Cardiac muscle cell (in vitro differentiated cells and primary cell): ENCODE measurements around the gene PSTPIP1. TPM values are rescaled to one million over a fixed set of nuclear protein-coding genes. Genes with fewer than 3 reads are reported as not detected.

Experiments used
- DNase-seq, 2 donors: peaks; one replicate each; pipeline versions ENCODE4 v3.0.0 to v3.0.0-alpha.2; 2010 to 2017; ENCODE audit warnings: low read depth in 1 of 2, low spot score in 1 of 2
- H3K27ac ChIP-seq: fragments of 200-600 bp; sonication (generic); 2 replicates; pipeline ENCODE4 v1.5.1; 2016
- H3K27me3 ChIP-seq: fragments of 200-600 bp; sonication (generic); 2 replicates; pipeline ENCODE4 v1.6.0; 2016; ENCODE audit warnings: control low read depth
- H3K36me3 ChIP-seq: fragments of 200-600 bp; sonication (generic); 2 replicates; pipeline ENCODE4 v1.5.1; 2016; ENCODE audit warnings: control low read depth
- H3K4me1 ChIP-seq: fragments of 200-600 bp; sonication (generic); 2 replicates; pipeline ENCODE4 v1.8.1; 2017; ENCODE audit warnings: low read depth, mild to moderate bottlenecking, mixed run types
- H3K4me3 ChIP-seq: fragments of 200-600 bp; sonication (generic); 2 replicates; pipeline ENCODE4 v1.5.1; 2016; ENCODE audit warnings: mild to moderate bottlenecking
- H3K9me3 ChIP-seq: fragments of 200-600 bp; sonication (generic); 2 replicates; pipeline ENCODE4 v1.5.1; 2017; ENCODE audit warnings: low read depth, mild to moderate bottlenecking, control low read depth
- CTCF ChIP-seq: IDR thresholded peaks from 2 replicates; pipeline ENCODE4 v1.5.1; 2012; ENCODE audit warnings: low read depth, mild to moderate bottlenecking, low read length
- polyA plus RNA-seq: library from polyadenylated mRNA; unstranded; fragments of >200 nt; fragmentation: Nextera tagmentation; extraction: Ambion mirVana; gene quantifications from 2 replicates; pipeline ENCODE4 v1.2.1, GENCODE V29; 2016
- total RNA-seq: library from RNA; depleted of rRNA; stranded (reverse); fragments of >200 nt; gene quantifications from 2 replicates; pipeline ENCODE4 v1.2.3, GENCODE V29; 2016

Gene PSTPIP1
- total and polyA plus RNA-seq, 2 experiments from 2014 or later, result 0.26 to 0.63 TPM

- H3K9me3 ChIP-seq, result no peaks in the 10 kb centered on the region
- no peak overlapping the region for H3K4me3 ChIP-seq
- no peaks in the 10 kb centered on the region for H3K4me1 ChIP-seq
- TF ChIP-seq CTCF, result no peak
- no peaks in the 10 kb centered on the region for H3K27me3 ChIP-seq
- no peak overlapping the region for H3K27ac ChIP-seq
- DNase-seq, result no peak
- H3K36me3 ChIP-seq, result no peaks in the 10 kb centered on the region
Measured at GRCh38 chr15:77033417-77033728, 38.4 kb downstream of the PSTPIP1 start.

DNA sequence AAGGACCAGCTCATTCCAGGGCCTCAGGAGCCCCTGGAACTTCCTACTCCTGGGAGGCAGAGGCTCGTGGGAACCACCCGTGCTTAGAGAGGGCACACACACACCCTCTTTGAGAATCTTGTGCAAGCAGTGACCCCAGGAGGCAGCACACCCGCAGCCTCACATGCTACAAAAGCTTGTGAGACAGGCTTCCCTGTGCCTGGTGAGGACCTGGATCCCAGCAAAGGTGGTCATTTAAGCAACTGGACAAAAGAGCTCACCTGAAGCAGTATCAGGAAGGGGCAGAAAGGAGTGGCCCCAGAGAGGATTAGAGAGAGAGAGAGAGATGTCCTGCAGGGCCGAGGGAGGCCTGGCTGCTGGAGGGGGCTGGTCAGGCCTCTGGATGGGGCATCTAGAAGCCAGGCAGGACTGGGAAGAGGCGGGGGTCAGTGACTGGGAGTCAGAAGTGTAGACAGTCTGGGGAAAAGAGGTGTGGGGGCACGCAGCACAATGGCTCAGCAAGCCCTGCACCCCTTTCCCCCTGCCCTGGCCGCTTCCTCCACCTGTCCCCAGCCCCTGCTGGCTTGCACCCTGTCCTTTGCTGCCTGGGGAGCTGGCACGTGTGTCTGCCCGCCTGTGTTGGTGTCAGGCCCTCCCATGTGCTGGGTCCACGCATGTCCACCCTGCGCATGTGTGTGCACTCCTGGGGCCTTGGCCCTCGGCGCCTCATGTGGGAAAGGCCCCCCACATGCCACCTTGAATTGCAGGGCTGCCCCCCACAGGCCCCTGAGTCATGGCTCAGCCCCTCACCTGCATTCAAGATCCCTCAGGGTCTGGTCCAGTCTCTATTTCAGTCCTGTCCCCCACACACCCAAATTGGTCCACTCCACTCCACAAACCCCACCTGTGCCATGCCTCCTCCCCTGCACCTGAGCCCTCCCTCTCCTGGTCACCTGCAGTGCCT, 39.1 kb downstream of the PSTPIP1 start:
- TF ChIP-seq CTCF, result no peak
- H3K27me3 ChIP-seq, result no peaks in the 10 kb centered on the region
- DNase-seq, result no peak
- H3K27ac ChIP-seq, result no peak overlapping the region
- no peaks in the 10 kb centered on the region for H3K36me3 ChIP-seq
- H3K4me3 ChIP-seq, result no peak overlapping the region
- H3K9me3 ChIP-seq, result no peaks in the 10 kb centered on the region
- no peaks in the 10 kb centered on the region for H3K4me1 ChIP-seq

DNA sequence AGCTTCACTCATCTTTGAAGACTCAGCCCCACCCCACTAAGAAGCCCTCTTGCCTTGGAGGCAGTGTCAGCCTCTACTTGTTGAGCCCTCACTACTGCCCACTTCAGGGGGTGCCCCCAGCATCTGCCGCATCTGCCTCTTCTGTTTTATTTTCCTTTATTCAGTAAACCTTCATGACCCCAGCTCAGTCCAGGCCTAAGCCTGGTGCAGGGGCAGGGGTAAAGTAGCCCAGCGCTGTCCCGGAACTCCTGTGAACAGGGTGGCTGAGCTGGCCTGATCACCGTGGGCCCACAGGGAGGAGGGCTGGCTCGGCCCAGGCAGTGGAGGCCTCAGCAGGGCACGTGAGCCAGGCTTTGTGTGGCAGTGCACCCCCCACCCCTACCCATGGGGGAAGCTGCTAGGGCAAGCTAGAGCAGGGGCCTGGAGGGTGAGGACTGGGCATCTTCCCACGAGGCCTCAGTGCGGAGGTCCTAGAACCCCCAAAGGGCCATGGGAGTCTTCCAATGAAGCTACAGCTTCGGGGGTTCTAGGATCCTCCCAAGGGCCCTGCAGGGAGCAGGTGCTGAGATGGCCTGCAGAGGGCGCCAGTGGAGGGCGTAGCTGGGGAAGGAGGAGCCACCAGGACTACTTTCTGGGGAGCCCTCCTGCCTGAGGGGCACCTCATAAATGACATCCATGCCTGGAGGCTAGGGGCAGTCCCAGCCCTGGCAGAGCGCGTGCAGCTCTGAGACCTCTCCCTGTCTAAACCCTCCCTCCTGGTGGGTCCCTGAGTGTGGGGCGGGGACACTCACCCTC, 40.0 kb downstream of the PSTPIP1 start:
- H3K36me3 ChIP-seq, result no peaks in the 10 kb centered on the region
- peak; percentile 73 for TF ChIP-seq CTCF
- no peak overlapping the region for H3K4me3 ChIP-seq
- no peaks in the 10 kb centered on the region for H3K9me3 ChIP-seq
- H3K27me3 ChIP-seq, result no peaks in the 10 kb centered on the region
- no peak overlapping the region for H3K27ac ChIP-seq
- H3K4me1 ChIP-seq, result no peaks in the 10 kb centered on the region
- no peak for DNase-seq

- no peaks in the 10 kb centered on the region for H3K4me1 ChIP-seq
- no peaks in the 10 kb centered on the region for H3K9me3 ChIP-seq
- no peak overlapping the region for H3K4me3 ChIP-seq
- no peak for TF ChIP-seq CTCF
- no peaks in the 10 kb centered on the region for H3K27me3 ChIP-seq
- no peak overlapping the region for H3K27ac ChIP-seq
- H3K36me3 ChIP-seq, result no peaks in the 10 kb centered on the region
- DNase-seq, result no peak
Measured at GRCh38 chr15:77035584-77035983, 40.7 kb downstream of the PSTPIP1 start.

DNA sequence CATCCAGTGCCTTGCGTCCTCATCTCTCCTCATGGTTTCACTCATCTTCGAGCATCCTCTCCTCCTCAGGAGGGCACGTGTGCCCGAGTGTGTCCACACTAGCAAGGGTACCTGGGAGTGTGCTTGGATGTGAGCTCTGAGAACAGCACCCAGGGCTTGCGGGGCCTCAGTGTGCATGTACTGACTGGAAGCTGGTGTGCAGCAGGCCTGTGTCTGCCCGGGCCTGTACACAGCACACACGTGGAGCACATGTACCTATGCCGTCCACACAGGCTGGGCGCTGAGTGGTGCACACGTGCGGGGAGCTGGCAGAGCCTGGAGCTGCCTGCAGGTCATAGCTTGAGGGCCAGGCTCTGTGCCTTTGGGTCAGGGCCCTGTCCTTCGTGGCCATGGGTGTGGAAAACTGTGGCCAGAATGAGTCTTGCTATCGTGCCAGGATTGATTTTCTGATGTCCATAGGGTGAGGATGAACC, 41.1 kb downstream of the PSTPIP1 start:
- no peaks in the 10 kb centered on the region for H3K9me3 ChIP-seq
- no peak overlapping the region for H3K4me3 ChIP-seq
- no peak for DNase-seq
- peak overlapping the region; percentile 21 for H3K27ac ChIP-seq
- H3K4me1 ChIP-seq, result no peaks in the 10 kb centered on the region
- H3K36me3 ChIP-seq, result no peaks in the 10 kb centered on the region
- H3K27me3 ChIP-seq, result no peaks in the 10 kb centered on the region
- TF ChIP-seq CTCF, result no peak
